ENCODE measurements around the gene CSNK1G2. TPM values are rescaled to one million over a fixed set of nuclear protein-coding genes. Genes with fewer than 3 reads are reported as not detected.
A peak's percentile ranks its signal among the peaks of the same experiment; 100 is the strongest.

CSNK1G2 gene
- total RNA-seq, 4 donors from 2014 or later = 54.5 to 250 (median 103) TPM

DNA sequence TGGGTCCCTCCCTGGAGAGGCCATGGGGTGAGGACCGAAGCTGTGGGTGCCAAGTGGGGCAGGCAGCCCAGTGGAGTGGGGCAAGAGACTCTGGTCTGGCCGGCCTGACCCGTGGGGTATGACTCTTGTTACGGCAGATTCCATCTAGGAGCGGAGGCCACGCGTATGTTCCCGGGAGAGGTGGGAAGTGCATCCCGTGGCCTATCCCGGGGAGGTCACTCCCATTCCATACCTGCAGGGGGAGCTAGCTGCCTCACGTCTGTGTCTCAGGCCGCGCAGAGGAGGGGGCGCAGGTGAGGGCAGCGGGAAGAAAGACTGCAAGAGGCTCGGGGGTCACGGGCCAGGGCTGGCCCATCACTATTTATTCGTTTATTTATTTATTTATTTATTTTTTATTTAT, 4.9 kb downstream of the CSNK1G2 start:
- no peak for TF ChIP-seq POLR2A (IDR thresholded peaks at IDR 0.05)
- TF ChIP-seq, protein P1, sequence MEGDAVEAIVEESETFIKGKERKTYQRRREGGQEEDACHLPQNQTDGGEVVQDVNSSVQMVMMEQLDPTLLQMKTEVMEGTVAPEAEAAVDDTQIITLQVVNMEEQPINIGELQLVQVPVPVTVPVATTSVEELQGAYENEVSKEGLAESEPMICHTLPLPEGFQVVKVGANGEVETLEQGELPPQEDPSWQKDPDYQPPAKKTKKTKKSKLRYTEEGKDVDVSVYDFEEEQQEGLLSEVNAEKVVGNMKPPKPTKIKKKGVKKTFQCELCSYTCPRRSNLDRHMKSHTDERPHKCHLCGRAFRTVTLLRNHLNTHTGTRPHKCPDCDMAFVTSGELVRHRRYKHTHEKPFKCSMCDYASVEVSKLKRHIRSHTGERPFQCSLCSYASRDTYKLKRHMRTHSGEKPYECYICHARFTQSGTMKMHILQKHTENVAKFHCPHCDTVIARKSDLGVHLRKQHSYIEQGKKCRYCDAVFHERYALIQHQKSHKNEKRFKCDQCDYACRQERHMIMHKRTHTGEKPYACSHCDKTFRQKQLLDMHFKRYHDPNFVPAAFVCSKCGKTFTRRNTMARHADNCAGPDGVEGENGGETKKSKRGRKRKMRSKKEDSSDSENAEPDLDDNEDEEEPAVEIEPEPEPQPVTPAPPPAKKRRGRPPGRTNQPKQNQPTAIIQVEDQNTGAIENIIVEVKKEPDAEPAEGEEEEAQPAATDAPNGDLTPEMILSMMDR (IDR thresholded peaks at IDR 0.05) = peak; percentile 9 to 50 (median 38)
- Histone ChIP-seq H3K27me3 (no peaks in the 10 kb centered on the region), H3K4me3 (no peak overlapping the region), H3K27ac (no peak overlapping the region), H3K36me3 (peaks cover 0 to 4% (median 0%) of the 10 kb centered on the region in 3 donors), H3K9me3 (no peaks in the 10 kb centered on the region), H3K4me1 (peaks cover 0 to 31% (median 21%) of the 10 kb centered on the region in 4 donors)
- DNase-seq = peak in 2 of 3 donors; percentile 58 to 66

DNA sequence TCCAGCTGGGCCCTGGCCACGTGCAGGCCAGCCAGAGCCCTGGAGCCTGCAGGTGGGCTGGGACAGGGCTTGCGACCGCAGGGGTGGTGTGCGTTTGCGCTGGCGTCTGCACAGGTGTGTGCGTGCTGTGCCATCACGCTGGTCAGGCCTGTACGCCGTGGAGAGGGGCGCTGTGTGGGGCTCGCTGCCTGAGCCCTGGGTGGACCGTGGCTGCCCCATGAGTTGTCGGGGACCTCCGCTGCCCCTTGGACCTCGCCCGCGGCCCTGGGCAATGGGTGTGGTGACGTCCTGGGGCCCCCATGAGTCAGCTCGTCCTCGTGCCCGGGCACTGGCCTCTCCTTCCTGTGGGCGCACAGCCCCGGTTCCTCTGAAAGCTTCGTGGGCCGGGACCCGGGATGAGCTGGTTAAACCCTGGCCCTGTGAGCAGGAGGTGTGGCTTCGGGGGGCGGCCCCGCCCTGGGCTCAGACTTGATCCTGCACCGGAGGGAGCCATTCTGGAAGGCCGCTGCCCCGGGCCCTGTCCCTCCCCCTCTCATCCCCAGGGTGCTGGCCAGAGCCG, 6.8 kb downstream of the CSNK1G2 start:
- no peak for TF ChIP-seq POLR2A (IDR thresholded peaks at IDR 0.05)
- TF ChIP-seq, protein P1 (IDR thresholded peaks at IDR 0.05) = no peak
- Histone ChIP-seq H3K27me3 (no peaks in the 10 kb centered on the region), H3K4me3 (no peak overlapping the region), H3K36me3 (peaks cover 0 to 13% (median 0%) of the 10 kb centered on the region in 3 donors), H3K9me3 (no peaks in the 10 kb centered on the region), H3K4me1 (peaks cover 0 to 25% (median 21%) of the 10 kb centered on the region in 4 donors), H3K27ac (no peak overlapping the region)
- DNase-seq = no peak

DNA sequence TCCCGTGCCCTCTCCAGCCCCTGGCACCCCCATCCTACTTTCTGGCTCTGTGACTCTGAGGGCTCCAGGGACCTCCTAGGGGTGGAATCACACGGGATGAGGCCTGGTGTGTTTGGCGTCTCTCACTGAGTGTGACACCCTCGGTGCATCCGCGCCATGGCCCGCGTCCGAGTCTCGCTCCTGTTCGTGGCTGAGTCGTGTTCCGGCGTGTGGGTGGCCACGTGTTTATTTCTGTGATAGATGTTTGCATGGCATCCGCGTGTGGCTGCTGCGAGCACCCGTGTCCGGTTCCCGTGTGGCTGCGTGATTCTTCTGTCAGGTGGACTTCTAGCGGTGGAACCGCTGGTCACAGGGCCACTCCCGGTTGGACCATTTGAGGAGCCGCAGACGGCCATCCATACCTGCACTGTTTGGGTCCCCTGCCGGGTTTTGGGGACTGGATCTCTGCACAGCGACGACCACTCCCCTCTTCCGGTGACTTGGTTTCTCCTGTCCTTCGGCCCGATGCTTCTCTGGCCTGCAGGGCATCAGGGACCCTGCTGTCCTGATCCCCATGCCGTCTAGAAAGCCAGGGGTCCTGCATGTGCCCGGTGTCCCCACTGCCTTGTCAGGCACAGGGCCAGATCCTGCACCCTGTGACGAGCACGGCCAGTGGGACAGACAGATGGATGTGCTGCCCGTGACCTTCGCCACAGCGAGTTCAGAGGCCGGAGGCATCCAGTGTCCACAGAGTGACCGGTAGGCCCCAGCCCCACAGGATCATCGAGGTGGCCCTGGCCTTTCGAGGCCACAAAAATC, 8.5 kb downstream of the CSNK1G2 start:
- TF ChIP-seq, protein P1 (IDR thresholded peaks at IDR 0.05) = no peak
- TF ChIP-seq POLR2A (IDR thresholded peaks at IDR 0.05) = no peak
- DNase-seq = no peak
- H3K27me3 ChIP-seq = no peaks in the 10 kb centered on the region
- H3K9me3 ChIP-seq = no peaks in the 10 kb centered on the region
- H3K4me3 ChIP-seq = no peak overlapping the region
- H3K4me1 ChIP-seq = peaks cover 0 to 10% (median 5%) of the 10 kb centered on the region in 4 donors
- H3K36me3 ChIP-seq = peaks cover 0 to 17% (median 0%) of the 10 kb centered on the region in 3 donors
- H3K27ac ChIP-seq = no peak overlapping the region

DNA sequence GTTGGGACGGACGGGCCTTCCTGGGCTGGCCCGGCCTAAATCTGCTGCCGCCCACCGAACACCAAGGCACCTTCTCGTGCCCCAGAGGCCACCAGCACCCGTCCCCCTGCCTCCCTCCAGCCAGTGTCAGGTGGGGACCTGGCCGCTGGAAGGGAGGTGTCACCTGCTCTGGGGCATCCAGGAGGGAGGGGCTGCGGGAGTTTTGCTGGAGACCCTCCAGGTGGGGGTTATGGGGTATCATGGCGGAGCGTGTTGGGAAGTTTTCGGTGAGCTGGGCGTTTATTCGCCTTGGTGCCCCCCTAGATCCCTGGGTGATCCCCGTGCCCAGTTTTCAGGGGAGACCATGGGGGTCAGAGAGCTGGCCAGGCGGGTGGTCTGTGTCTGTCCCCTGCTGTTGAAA, 9.7 kb downstream of the CSNK1G2 start:
- Histone ChIP-seq H3K4me1 (peaks cover 0 to 3% (median 0%) of the 10 kb centered on the region in 4 donors), H3K36me3 (peaks cover 0 to 17% (median 0%) of the 10 kb centered on the region in 3 donors), H3K4me3 (no peak overlapping the region), H3K9me3 (no peaks in the 10 kb centered on the region), H3K27me3 (no peaks in the 10 kb centered on the region), H3K27ac (no peak overlapping the region)
- DNase-seq = no peak
- TF ChIP-seq, protein P1 (IDR thresholded peaks at IDR 0.05) = no peak
- no peak for TF ChIP-seq POLR2A (IDR thresholded peaks at IDR 0.05)

DNA sequence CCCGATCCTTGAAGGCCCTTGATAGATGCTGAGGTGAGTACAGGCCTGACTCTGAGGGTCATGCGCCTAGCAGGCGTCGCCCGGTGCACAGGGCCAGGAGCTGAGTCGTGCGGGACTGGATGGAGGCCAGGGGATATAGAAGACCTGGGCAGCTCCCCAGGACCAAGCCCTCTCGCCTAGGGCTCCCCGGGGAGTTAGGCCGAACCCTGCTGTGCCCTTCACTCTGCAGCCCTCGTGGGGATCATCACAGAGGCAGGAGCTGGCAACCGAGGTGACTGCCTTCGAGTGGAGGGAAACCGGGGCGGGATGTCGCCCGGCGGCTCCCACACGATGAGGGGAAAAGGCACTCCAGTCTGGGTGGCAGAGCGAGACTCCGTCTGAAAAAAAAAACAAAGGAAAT, 11.7 kb downstream of the CSNK1G2 start:
- no peak overlapping the region for H3K4me3 ChIP-seq
- H3K9me3 ChIP-seq = no peaks in the 10 kb centered on the region
- DNase-seq = no peak
- TF ChIP-seq, protein P1 (IDR thresholded peaks at IDR 0.05) = no peak
- no peak for TF ChIP-seq POLR2A (IDR thresholded peaks at IDR 0.05)
- H3K27me3 ChIP-seq = no peaks in the 10 kb centered on the region
- H3K4me1 ChIP-seq = no peaks in the 10 kb centered on the region
- peaks cover 0 to 17% (median 0%) of the 10 kb centered on the region in 3 donors for H3K36me3 ChIP-seq
- no peak overlapping the region for H3K27ac ChIP-seq

Measured in Peyer's patch (tissue), 4 donors.